Measurements from ENCODE around the gene PRTG.

- TF ChIP-seq EZH2 (IDR thresholded peaks at IDR 0.05; ENCODE audit: insufficient read depth, poor library complexity, severe bottlenecking) (no peak), EZH2phosphoT487 (IDR thresholded peaks at IDR 0.05; ENCODE audit: insufficient read depth, low read depth) (no peak)
Measured at GRCh38 chr15:55630858-55631257, 112.1 kb downstream of the PRTG start.

Measured in GM23248 (cell line).